GM12878 (cell line): ENCODE data around the gene WEE2. TPM values are rescaled to one million over a fixed set of nuclear protein-coding genes. Genes with fewer than 3 reads are reported as not detected.

Experiments
- CBX3 ChIP-seq: fragments of 200-600 bp; sonication (generic); IDR thresholded peaks from 2 replicates; pipeline ENCODE4 v1.6.1; 2016; ENCODE audit warnings: low read depth, borderline replicate concordance
- CEBPB ChIP-seq, 2 experiments: fragments of 150-350 bp in 1 of 2; IDR thresholded peaks; 2 replicates each; pipeline ENCODE4 v1.6.1; 2012 to 2014; ENCODE audit warnings: low read depth in 2 of 2, low read length in 2 of 2, borderline replicate concordance in 1 of 2, inconsistent platforms in 1 of 2
- EED ChIP-seq: sonication (generic); IDR thresholded peaks from 2 replicates; pipeline ENCODE4 v1.6.1; 2016; ENCODE audit warnings: antibody characterized with exemption, low read depth
- EP300 ChIP-seq, 2 experiments: fragments of 150-350 bp in 1 of 2; IDR thresholded peaks; 2 replicates each; pipeline ENCODE4 v1.6.1; 2011 to 2012; ENCODE audit warnings: low read depth in 2 of 2, low read length in 2 of 2, borderline replicate concordance in 1 of 2, improper control_type of control experiment in 1 of 2, inconsistent platforms in 1 of 2; ENCODE audit not compliant: control insufficient read depth in 1 of 2
- ETV6 ChIP-seq, 2 experiments: fragments of 450-650 bp in 1 of 2; IDR thresholded peaks in 1 of 2; conservative IDR thresholded peaks in 1 of 2; 2 replicates each; pipeline ENCODE4 v1.6.1; 2014; ENCODE audit warnings: antibody characterized with exemption in 1 of 2, borderline replicate concordance in 1 of 2, low read depth in 1 of 2, mild to moderate bottlenecking in 1 of 2, moderate library complexity in 1 of 2
- EZH2 ChIP-seq: IDR thresholded peaks from 2 replicates; pipeline ENCODE4 v1.6.1; 2012; ENCODE audit warnings: low read depth, mild to moderate bottlenecking, control low read depth, inconsistent platforms, low read length, borderline replicate concordance; ENCODE audit not compliant: control insufficient read depth
- HCFC1 ChIP-seq: fragments of 150-350 bp; IDR thresholded peaks from 2 replicates; pipeline ENCODE4 v1.6.1; 2014; ENCODE audit warnings: low read length
- JUNB ChIP-seq: IDR thresholded peaks from 2 replicates; pipeline ENCODE4 v1.6.1; 2016; ENCODE audit warnings: antibody characterized with exemption, mild to moderate bottlenecking
- JUND ChIP-seq: IDR thresholded peaks from 2 replicates; pipeline ENCODE4 v1.6.1; 2012; ENCODE audit warnings: low read depth, mild to moderate bottlenecking, low read length, improper control_type of control experiment, moderate library complexity
- MTA2 ChIP-seq: fragments of 450-650 bp; IDR thresholded peaks from 2 replicates; pipeline ENCODE4 v1.6.1; 2016; ENCODE audit warnings: low read depth, mild to moderate bottlenecking, moderate library complexity
- MTA3 ChIP-seq: IDR thresholded peaks from 2 replicates; pipeline ENCODE4 v1.6.1; 2012; ENCODE audit warnings: low read length, inconsistent platforms, borderline replicate concordance
- MXI1 ChIP-seq: fragments of 150-350 bp; IDR thresholded peaks from 2 replicates; pipeline ENCODE4 v1.6.1; 2011; ENCODE audit warnings: low read depth, mild to moderate bottlenecking, inconsistent platforms, low read length, improper control_type of control experiment
- MYB ChIP-seq: fragments of 150-350 bp; IDR thresholded peaks from 2 replicates; pipeline ENCODE4 v1.6.1; 2014; ENCODE audit warnings: mild to moderate bottlenecking, low read depth, low read length, borderline replicate concordance
- MYC ChIP-seq: IDR thresholded peaks from 2 replicates; pipeline ENCODE4 v1.6.1; 2011; ENCODE audit warnings: mild to moderate bottlenecking, low read length, moderate library complexity, inconsistent platforms; ENCODE audit not compliant: insufficient read depth, insufficient replicate concordance, insufficient read length, severe bottlenecking
- NR2C2 ChIP-seq: IDR thresholded peaks from 2 replicates; pipeline ENCODE4 v1.6.1; 2011; ENCODE audit warnings: borderline replicate concordance, low read depth; ENCODE audit not compliant: control insufficient read depth, insufficient read length
- PML ChIP-seq: IDR thresholded peaks from 2 replicates; pipeline ENCODE4 v1.6.1; 2012; ENCODE audit warnings: low read length, inconsistent platforms
- RFX5 ChIP-seq: IDR thresholded peaks from 2 replicates; pipeline ENCODE4 v1.6.1; 2011; ENCODE audit warnings: low read depth, low read length, improper control_type of control experiment
- SMAD1 ChIP-seq: fragments of 450-650 bp; IDR thresholded peaks from 2 replicates; pipeline ENCODE4 v1.6.1; 2018; ENCODE audit warnings: mild to moderate bottlenecking, low read depth; ENCODE audit not compliant: partially characterized antibody
- SUPT20H ChIP-seq: IDR thresholded peaks from 2 replicates; pipeline ENCODE4 v1.6.1; 2011; ENCODE audit warnings: low read depth, mild to moderate bottlenecking, low read length, moderate library complexity, borderline replicate concordance; ENCODE audit not compliant: control insufficient read depth
- WRNIP1 ChIP-seq: IDR thresholded peaks from 2 replicates; pipeline ENCODE4 v1.6.1; 2011; ENCODE audit warnings: low read depth, low read length, improper control_type of control experiment, borderline replicate concordance
- YBX1 ChIP-seq: fragments of 450-650 bp; IDR thresholded peaks from 2 replicates; pipeline ENCODE4 v1.6.1; 2016; ENCODE audit warnings: antibody characterized with exemption
- ZBED1 ChIP-seq: IDR thresholded peaks from 2 replicates; pipeline ENCODE4 v1.6.1; 2016; ENCODE audit warnings: borderline replicate concordance
- ZBTB40 ChIP-seq: fragments of 450-650 bp; IDR thresholded peaks from 2 replicates; pipeline ENCODE4 v1.6.1; 2016; ENCODE audit warnings: mild to moderate bottlenecking, moderate library complexity, borderline replicate concordance
- ZNF622 ChIP-seq: fragments of 450-650 bp; IDR thresholded peaks from 2 replicates; pipeline ENCODE4 v1.6.1; 2017; ENCODE audit warnings: mild to moderate bottlenecking, inconsistent platforms
- ZZZ3 ChIP-seq: IDR thresholded peaks from 2 replicates; pipeline ENCODE4 v1.6.1; 2011; ENCODE audit warnings: low read depth; ENCODE audit not compliant: control insufficient read depth, insufficient read length
- polyA plus RNA-seq, 11 experiments: library from polyadenylated mRNA; depleted of rRNA in 4 of 11; unstranded in 6 of 11; stranded (reverse) in 5 of 11; fragments of >200 nt; fragmentation: Nextera tagmentation in 4 of 11; fragmentation: Illumina TruSeq in 1 of 11; extraction: Ambion mirVana in 4 of 11; extraction: Trizol in 1 of 11; gene quantifications; 1 replicate in 1 of 11; 2 replicates in 10 of 11; pipeline versions ENCODE4 v1.2.1 to v1.2.3, GENCODE V29; 2011 to 2016; ENCODE audit warnings: inconsistent platforms in 2 of 11, missing spikeins in 2 of 11, low read depth in 1 of 11
- total RNA-seq, 4 experiments: library from RNA; depleted of rRNA in 3 of 4; stranded (reverse); fragments of >200 nt in 3 of 4; fragmentation: Illumina TruSeq in 1 of 4; extraction: Trizol in 1 of 4; gene quantifications; 2 replicates each; pipeline versions ENCODE4 v1.2.1 to v1.2.3, GENCODE V29; 2013 to 2021
- TF ChIP-seq, protein P1 (sequence below): IDR thresholded peaks from 2 replicates; pipeline ENCODE4 v1.6.1; 2012; ENCODE audit warnings: low read depth, low read length, improper control_type of control experiment
- TF ChIP-seq, protein P2 (sequence below): IDR thresholded peaks from 2 replicates; pipeline ENCODE4 v1.6.1; 2012; ENCODE audit warnings: low read depth, low read length, improper control_type of control experiment

The WEE2 gene
- total and polyA plus RNA-seq, 10 of the 15 experiments (the other 5 are each of a cell fraction or from before 2014, with no cell fraction given): 0.02 to 0.03 (median 0.03) TPM; not detected in 7

GRCh38 chr7:141701489-141702046, 6.6 kb upstream of the WEE2 start (continued):
- TF ChIP-seq ZBTB40 (no peak), HCFC1 (no peak), CBX3 (no peak), MXI1 (peak; percentile 64; the same call in 1 of the 2 replicates), MYB (no peak), ZZZ3 (no peak), YBX1 (no peak), SUPT20H (no peak), ZNF622 (no peak), EZH2 (no peak), JUND (no peak), ZBED1 (no peak), SMAD1 (no peak), PML (no peak), MTA2 (no peak), MTA3 (no peak), NR2C2 (no peak), EP300 (IDR thresholded peaks at IDR 0.05; ENCODE audit: borderline replicate concordance in 1 of 2, control insufficient read depth in 1 of 2, low read depth in 2 of 2, low read length in 2 of 2) (no peak), ETV6 (conservative IDR thresholded peaks at IDR 0.05 in 1 of 2, IDR thresholded peaks at IDR 0.05 in 1 of 2; ENCODE audit: borderline replicate concordance in 1 of 2, low read depth in 1 of 2) (no peak), CEBPB (IDR thresholded peaks at IDR 0.05; ENCODE audit: borderline replicate concordance in 1 of 2, low read depth in 2 of 2, low read length in 2 of 2) (no peak), JUNB (no peak), MYC (no peak), RFX5 (no peak), EED (no peak), WRNIP1 (no peak)
- TF ChIP-seq, protein P1, sequence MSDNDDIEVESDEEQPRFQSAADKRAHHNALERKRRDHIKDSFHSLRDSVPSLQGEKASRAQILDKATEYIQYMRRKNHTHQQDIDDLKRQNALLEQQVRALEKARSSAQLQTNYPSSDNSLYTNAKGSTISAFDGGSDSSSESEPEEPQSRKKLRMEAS: 0 out of 2 replicates have a peak, but pooled peaks have one; percentile 29
- TF ChIP-seq, protein P2, sequence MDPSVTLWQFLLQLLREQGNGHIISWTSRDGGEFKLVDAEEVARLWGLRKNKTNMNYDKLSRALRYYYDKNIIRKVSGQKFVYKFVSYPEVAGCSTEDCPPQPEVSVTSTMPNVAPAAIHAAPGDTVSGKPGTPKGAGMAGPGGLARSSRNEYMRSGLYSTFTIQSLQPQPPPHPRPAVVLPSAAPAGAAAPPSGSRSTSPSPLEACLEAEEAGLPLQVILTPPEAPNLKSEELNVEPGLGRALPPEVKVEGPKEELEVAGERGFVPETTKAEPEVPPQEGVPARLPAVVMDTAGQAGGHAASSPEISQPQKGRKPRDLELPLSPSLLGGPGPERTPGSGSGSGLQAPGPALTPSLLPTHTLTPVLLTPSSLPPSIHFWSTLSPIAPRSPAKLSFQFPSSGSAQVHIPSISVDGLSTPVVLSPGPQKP: no peak
